Caco-2 (cell line): ENCODE data around the gene GAS7. TPM values are rescaled to one million over a fixed set of nuclear protein-coding genes. Genes with fewer than 3 reads are reported as not detected.

Experiments
- BruUV-seq: library from RNA; stranded (reverse); fragments of 400-500 nt; replicated peaks from 2 replicates; lab custom pipeline; 2021; lab: Mats Ljungman, UMichigan
- CTCF ChIA-PET: fragments of 300-600 bp; sonication (Branson Sonifier 250); formaldehyde crosslinking; loops from one replicate; lab custom pipeline; 2022; ENCODE audit warnings: antibody characterized with exemption; lab: Charles Lee
- POLR2A ChIA-PET: fragments of 300-600 bp; sonication (Branson Sonifier 250); formaldehyde crosslinking; loops from one replicate; lab custom pipeline; 2022; ENCODE audit warnings: antibody characterized with exemption; lab: Charles Lee
- DNase-seq, 2 experiments: peaks; one replicate each; pipeline versions ENCODE4 v3.0.0 to v3.0.0-alpha.2; 2020 to 2022
- H3K27me3 ChIP-seq: replicated peaks from 2 replicates; pipeline ENCODE4 v1.6.0; 2011; ENCODE audit warnings: low read length; ENCODE audit not compliant: control insufficient read depth, insufficient read depth
- H3K36me3 ChIP-seq: 2 replicates; pipeline ENCODE4 v1.5.1; 2011; ENCODE audit warnings: low read length; ENCODE audit not compliant: control insufficient read depth, insufficient read depth
- H3K4me1 ChIP-seq: fragments of 250-450 bp; sonication (Bioruptor Pico); 2 replicates; pipeline ENCODE4 v1.5.1; 2020; ENCODE audit warnings: mild to moderate bottlenecking
- H3K4me3 ChIP-seq: 2 replicates; pipeline ENCODE4 v1.5.1; 2011; ENCODE audit warnings: low read depth, mild to moderate bottlenecking, control low read depth, low read length
- H3K9me3 ChIP-seq: fragments of 250-450 bp; sonication (Bioruptor Pico); 2 replicates; pipeline ENCODE4 v1.5.1; 2020; ENCODE audit warnings: mild to moderate bottlenecking, moderate library complexity
- H3K27ac Mint-ChIP-seq: one replicate; pipeline ENCODE4 v1.8.0; 2022; ENCODE audit warnings: mixed read lengths; ENCODE audit not compliant: unreplicated experiment
- H3K27me3 Mint-ChIP-seq: one replicate; pipeline ENCODE4 v1.8.0; 2022; ENCODE audit warnings: mixed read lengths; ENCODE audit not compliant: insufficient read depth, unreplicated experiment
- H3K36me3 Mint-ChIP-seq: one replicate; pipeline ENCODE4 v1.8.0; 2022; ENCODE audit warnings: mild to moderate bottlenecking, mixed read lengths; ENCODE audit not compliant: insufficient read depth, unreplicated experiment
- H3K4me1 Mint-ChIP-seq: one replicate; pipeline ENCODE4 v1.8.0; 2022; ENCODE audit warnings: low read depth, mixed read lengths; ENCODE audit not compliant: unreplicated experiment
- H3K4me3 Mint-ChIP-seq: one replicate; pipeline ENCODE4 v1.8.0; 2022; ENCODE audit warnings: mild to moderate bottlenecking, moderate library complexity, mixed read lengths; ENCODE audit not compliant: unreplicated experiment
- H3K9me3 Mint-ChIP-seq: one replicate; pipeline ENCODE4 v1.8.0; 2022; ENCODE audit warnings: mixed read lengths; ENCODE audit not compliant: unreplicated experiment
- CTCF ChIP-seq, 2 experiments: fragments of 200-600 bp in 1 of 2; IDR thresholded peaks; 1 replicate in 1 of 2; 2 replicates in 1 of 2; pipeline versions ENCODE4 v1.5.1 to v1.8.0; 2011 to 2022; ENCODE audit warnings: antibody characterized with exemption in 1 of 2, control low read depth in 1 of 2, inconsistent platforms in 1 of 2, low read depth in 1 of 2, low read length in 1 of 2, mild to moderate bottlenecking in 1 of 2, moderate library complexity in 1 of 2; ENCODE audit not compliant: insufficient read depth in 1 of 2, severe bottlenecking in 1 of 2, unreplicated experiment in 1 of 2
- intact Hi-C: fragments of 100-400 bp; cut with micrococcal nuclease; formaldehyde crosslinking; loops from one replicate; pipeline ENCODE4 v1.10.0; 2022; ENCODE audit not compliant: unreplicated experiment
- total RNA-seq: library from RNA; stranded (reverse); gene quantifications from 2 replicates; pipeline ENCODE4 v1.2.3, GENCODE V29; 2022

GAS7 gene
- total RNA-seq, 1 experiment from 2014 or later: 0.34 TPM

- no peaks in the 10 kb centered on the region for H3K36me3 ChIP-seq
- peaks cover 5% of the 10 kb centered on the region for H3K4me1 Mint-ChIP-seq
- no peak overlapping the region for H3K4me3 ChIP-seq
- no peak overlapping the region for H3K27ac Mint-ChIP-seq
- no peaks in the 10 kb centered on the region for H3K9me3 Mint-ChIP-seq
- BruUV-seq: no TSS peak
- CTCF ChIA-PET: no interaction called here
- H3K36me3 Mint-ChIP-seq: no peaks in the 10 kb centered on the region
- POLR2A ChIA-PET: no interaction called here
- no peaks in the 10 kb centered on the region for H3K4me1 ChIP-seq
- TF ChIP-seq CTCF (IDR thresholded peaks at IDR 0.05; ENCODE audit: insufficient read depth in 1 of 2, low read depth in 1 of 2, low read length in 1 of 2, severe bottlenecking in 1 of 2, unreplicated experiment in 1 of 2): no peak
- H3K27me3 ChIP-seq: no peaks in the 10 kb centered on the region
- DNase-seq: no peak
- no peaks in the 10 kb centered on the region for H3K9me3 ChIP-seq
- no peak overlapping the region for H3K4me3 Mint-ChIP-seq
- intact Hi-C loops: no loop called here
- no peaks in the 10 kb centered on the region for H3K27me3 Mint-ChIP-seq
Measured at GRCh38 chr17:10118788-10119130, 79.6 kb downstream of the GAS7 start.

- Mint-ChIP-seq H3K4me1 (peaks cover 5% of the 10 kb centered on the region), H3K36me3 (no peaks in the 10 kb centered on the region), H3K9me3 (no peaks in the 10 kb centered on the region), H3K27ac (no peak overlapping the region), H3K27me3 (no peaks in the 10 kb centered on the region), H3K4me3 (no peak overlapping the region)
- Histone ChIP-seq H3K4me3 (no peak overlapping the region), H3K36me3 (no peaks in the 10 kb centered on the region), H3K27me3 (no peaks in the 10 kb centered on the region), H3K9me3 (no peaks in the 10 kb centered on the region), H3K4me1 (no peaks in the 10 kb centered on the region)
- ChIA-PET POLR2A (no interaction called here), CTCF (no interaction called here)
- no peak for DNase-seq
- no peak for TF ChIP-seq CTCF (IDR thresholded peaks at IDR 0.05; ENCODE audit: insufficient read depth in 1 of 2, low read depth in 1 of 2, low read length in 1 of 2, severe bottlenecking in 1 of 2, unreplicated experiment in 1 of 2)
- intact Hi-C loops: no loop called here
- no TSS peak for BruUV-seq
Measured at GRCh38 chr17:10117581-10118001, 80.8 kb downstream of the GAS7 start.

GRCh38 chr17:10116753-10117420, 81.5 kb downstream of the GAS7 start:
- ChIA-PET POLR2A (no interaction called here), CTCF (no interaction called here)
- H3K4me1 Mint-ChIP-seq: peaks cover 5% of the 10 kb centered on the region
- H3K9me3 ChIP-seq: no peaks in the 10 kb centered on the region
- no peak overlapping the region for H3K4me3 Mint-ChIP-seq
- TF ChIP-seq CTCF (IDR thresholded peaks at IDR 0.05; ENCODE audit: insufficient read depth in 1 of 2, low read depth in 1 of 2, low read length in 1 of 2, severe bottlenecking in 1 of 2, unreplicated experiment in 1 of 2): no peak
- intact Hi-C loops: no loop called here
- H3K27ac Mint-ChIP-seq: no peak overlapping the region
- H3K36me3 ChIP-seq: no peaks in the 10 kb centered on the region
- DNase-seq: no peak
- H3K36me3 Mint-ChIP-seq: no peaks in the 10 kb centered on the region
- BruUV-seq: no TSS peak
- no peak overlapping the region for H3K4me3 ChIP-seq
- no peaks in the 10 kb centered on the region for H3K27me3 ChIP-seq
- H3K9me3 Mint-ChIP-seq: no peaks in the 10 kb centered on the region
- H3K4me1 ChIP-seq: no peaks in the 10 kb centered on the region
- no peaks in the 10 kb centered on the region for H3K27me3 Mint-ChIP-seq
